Smooth muscle cell (in vitro differentiated cells): ENCODE data around the gene CFAP107. TPM values are rescaled to one million over a fixed set of nuclear protein-coding genes. Genes with fewer than 3 reads are reported as not detected.

Experiments used
- DNase-seq: peaks from one replicate; lab custom pipeline; 2025; ENCODE audit not compliant: unreplicated experiment; lab: John Stamatoyannopoulos, UW
- H2AFZ ChIP-seq: fragments of 200-600 bp; sonication (generic); 2 replicates; pipeline ENCODE4 v1.6.0; 2016; ENCODE audit warnings: antibody characterized with exemption, low read depth, mild to moderate bottlenecking
- H3F3A ChIP-seq: fragments of 200-600 bp; sonication (generic); 2 replicates; pipeline ENCODE4 v1.6.0; 2017; ENCODE audit warnings: antibody characterized with exemption, low read depth
- H3K27ac ChIP-seq: fragments of 200-600 bp; sonication (generic); 2 replicates; pipeline ENCODE4 v1.5.1; 2016; ENCODE audit warnings: low read depth, mild to moderate bottlenecking
- H3K27me3 ChIP-seq: fragments of 200-600 bp; sonication (generic); 2 replicates; pipeline ENCODE4 v1.6.1; 2016; ENCODE audit warnings: low read depth, mild to moderate bottlenecking
- H3K36me3 ChIP-seq: fragments of 200-600 bp; sonication (generic); 2 replicates; pipeline ENCODE4 v1.5.1; 2016; ENCODE audit warnings: low read depth
- H3K4me1 ChIP-seq: fragments of 200-600 bp; sonication (generic); 2 replicates; pipeline ENCODE4 v1.5.1; 2016; ENCODE audit warnings: low read depth
- H3K4me2 ChIP-seq: fragments of 200-600 bp; sonication (generic); 2 replicates; pipeline ENCODE4 v1.6.0; 2016; ENCODE audit warnings: mild to moderate bottlenecking
- H3K4me3 ChIP-seq: fragments of 200-600 bp; sonication (generic); 2 replicates; pipeline ENCODE4 v1.5.1; 2016; ENCODE audit warnings: mild to moderate bottlenecking
- H3K79me2 ChIP-seq: fragments of 200-600 bp; sonication (generic); 2 replicates; pipeline ENCODE4 v1.6.0; 2016; ENCODE audit warnings: low read depth, mild to moderate bottlenecking
- H3K9ac ChIP-seq: fragments of 200-600 bp; sonication (generic); 2 replicates; pipeline ENCODE4 v1.6.0; 2016; ENCODE audit warnings: low read depth
- H3K9me3 ChIP-seq: fragments of 200-600 bp; sonication (generic); replicated peaks from 2 replicates; pipeline ENCODE4 v1.5.1; 2016; ENCODE audit warnings: low read depth
- H4K20me1 ChIP-seq: fragments of 200-600 bp; sonication (generic); 2 replicates; pipeline ENCODE4 v1.6.0; 2016; ENCODE audit warnings: low read depth
- WGBS: methylation state at CpG from one replicate; pipeline ENCODE4 v1.1.7; 2016; ENCODE audit warnings: low lambda C conversion rate; 5-methylcytosine and 5-hydroxymethylcytosine counted together
- polyA plus RNA-seq: library from polyadenylated mRNA; unstranded; fragments of >200 nt; fragmentation: Nextera tagmentation; extraction: Ambion mirVana; gene quantifications from 2 replicates; pipeline ENCODE4 v1.2.1, GENCODE V29; 2016
- total RNA-seq: library from RNA; depleted of rRNA; stranded (reverse); fragments of >200 nt; gene quantifications from 2 replicates; pipeline ENCODE4 v1.2.3, GENCODE V29; 2014
- TF ChIP-seq, protein P1 (sequence below): fragments of 200-600 bp; sonication (generic); IDR thresholded peaks from 2 replicates; pipeline ENCODE4 v1.5.1; 2017; ENCODE audit warnings: borderline replicate concordance, mild to moderate bottlenecking, antibody characterized with exemption; ENCODE audit not compliant: insufficient read depth, poor library complexity, severe bottlenecking

Gene CFAP107
- total and polyA plus RNA-seq, 2 experiments from 2014 or later = not detected

GRCh38 chr1:12810691-12811408 lies 64.8 kb downstream of the CFAP107 start:
- H3K9ac ChIP-seq = no peak overlapping the region

DNA sequence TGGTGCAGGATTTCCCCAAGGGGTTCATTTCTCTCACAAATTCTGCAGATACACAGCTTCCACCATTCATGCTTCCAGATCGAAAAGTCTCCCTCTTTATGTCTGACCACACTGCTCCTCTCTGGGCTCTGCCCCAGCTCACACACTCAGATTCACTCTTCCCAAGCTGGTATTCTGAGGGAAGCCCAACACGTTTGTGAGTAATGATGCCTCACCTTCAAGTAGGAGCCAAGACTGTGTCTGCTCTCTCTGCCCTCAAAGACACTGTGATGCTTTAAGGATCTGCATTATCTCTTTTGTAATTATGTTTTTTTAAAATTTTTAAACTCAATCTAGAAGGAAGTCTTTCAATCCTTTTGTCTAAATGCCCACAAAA lies 65.4 kb downstream of the CFAP107 start:
- H3K4me3 ChIP-seq = no peak overlapping the region
- TF ChIP-seq, protein P1, sequence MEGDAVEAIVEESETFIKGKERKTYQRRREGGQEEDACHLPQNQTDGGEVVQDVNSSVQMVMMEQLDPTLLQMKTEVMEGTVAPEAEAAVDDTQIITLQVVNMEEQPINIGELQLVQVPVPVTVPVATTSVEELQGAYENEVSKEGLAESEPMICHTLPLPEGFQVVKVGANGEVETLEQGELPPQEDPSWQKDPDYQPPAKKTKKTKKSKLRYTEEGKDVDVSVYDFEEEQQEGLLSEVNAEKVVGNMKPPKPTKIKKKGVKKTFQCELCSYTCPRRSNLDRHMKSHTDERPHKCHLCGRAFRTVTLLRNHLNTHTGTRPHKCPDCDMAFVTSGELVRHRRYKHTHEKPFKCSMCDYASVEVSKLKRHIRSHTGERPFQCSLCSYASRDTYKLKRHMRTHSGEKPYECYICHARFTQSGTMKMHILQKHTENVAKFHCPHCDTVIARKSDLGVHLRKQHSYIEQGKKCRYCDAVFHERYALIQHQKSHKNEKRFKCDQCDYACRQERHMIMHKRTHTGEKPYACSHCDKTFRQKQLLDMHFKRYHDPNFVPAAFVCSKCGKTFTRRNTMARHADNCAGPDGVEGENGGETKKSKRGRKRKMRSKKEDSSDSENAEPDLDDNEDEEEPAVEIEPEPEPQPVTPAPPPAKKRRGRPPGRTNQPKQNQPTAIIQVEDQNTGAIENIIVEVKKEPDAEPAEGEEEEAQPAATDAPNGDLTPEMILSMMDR = no peak
- no peak for DNase-seq
- no peaks in the 10 kb centered on the region for H3K36me3 ChIP-seq
- H3K9me3 ChIP-seq = no peaks in the 10 kb centered on the region
- H3F3A ChIP-seq = no peaks in the 10 kb centered on the region
- no peak overlapping the region for H3K27ac ChIP-seq
- no peak overlapping the region for H3K9ac ChIP-seq
- H3K4me2 ChIP-seq = no peak overlapping the region
- H3K4me1 ChIP-seq = no peaks in the 10 kb centered on the region
- no peaks in the 10 kb centered on the region for H3K79me2 ChIP-seq
- no peaks in the 10 kb centered on the region for H4K20me1 ChIP-seq
- no peak overlapping the region for H2AFZ ChIP-seq
- no peaks in the 10 kb centered on the region for H3K27me3 ChIP-seq
- WGBS = 45% methylated on average over 2 of the region's 2 CpGs

More at GRCh38 chr1:12810691-12811408, 64.8 kb downstream of the CFAP107 start:
- no peaks in the 10 kb centered on the region for H3K4me1 ChIP-seq
- no peak overlapping the region for H2AFZ ChIP-seq
- H4K20me1 ChIP-seq = no peaks in the 10 kb centered on the region
- H3K9me3 ChIP-seq = no peaks in the 10 kb centered on the region
- H3K27ac ChIP-seq = no peak overlapping the region
- TF ChIP-seq, protein P1 = no peak
- H3K4me3 ChIP-seq = no peak overlapping the region
- no peak for DNase-seq
- H3K4me2 ChIP-seq = no peak overlapping the region
- WGBS = 57% methylated on average over 5 of the region's 5 CpGs
- no peaks in the 10 kb centered on the region for H3F3A ChIP-seq
- H3K27me3 ChIP-seq = no peaks in the 10 kb centered on the region
- no peaks in the 10 kb centered on the region for H3K79me2 ChIP-seq
- H3K36me3 ChIP-seq = no peaks in the 10 kb centered on the region

Other genes starting within 250 kb of the CFAP107 start
- gene DHRS3, start 128.0 kb upstream of the CFAP107 start, total RNA-seq = 2.7 and 9.5 TPM in 2 replicates
- gene DHRS3, start 128.0 kb upstream of the CFAP107 start, polyA plus RNA-seq = 0.89 and 2.8 TPM in 2 replicates
- not detected in 2 replicates for gene AADACL4, start 102.1 kb upstream of the CFAP107 start, total RNA-seq
- gene AADACL4, start 102.1 kb upstream of the CFAP107 start, polyA plus RNA-seq = not detected in 2 replicates
- gene AADACL3, start 30.1 kb upstream of the CFAP107 start, total RNA-seq = 0.13 TPM in 1 of 2 replicates, not detected in the other
- 0.25 TPM in 1 of 2 replicates, not detected in the other for gene AADACL3, start 30.1 kb upstream of the CFAP107 start, polyA plus RNA-seq
- gene PRAMEF12, start 27.5 kb downstream of the CFAP107 start, total RNA-seq = not detected in 2 replicates
- gene PRAMEF12, start 27.5 kb downstream of the CFAP107 start, polyA plus RNA-seq = not detected in 2 replicates
- gene PRAMEF1, start 45.2 kb downstream of the CFAP107 start, total RNA-seq = not detected in 2 replicates
- not detected in 2 replicates for gene PRAMEF1, start 45.2 kb downstream of the CFAP107 start, polyA plus RNA-seq
- gene PRAMEF11, start 85.2 kb downstream of the CFAP107 start, total RNA-seq = not detected in 2 replicates
- gene PRAMEF11, start 85.2 kb downstream of the CFAP107 start, polyA plus RNA-seq = not detected in 2 replicates
- not detected in 2 replicates for gene HNRNPCL1, start 102.5 kb downstream of the CFAP107 start, total RNA-seq
- not detected in 2 replicates for gene HNRNPCL1, start 102.5 kb downstream of the CFAP107 start, polyA plus RNA-seq
- gene PRAMEF2, start 110.9 kb downstream of the CFAP107 start, total RNA-seq = not detected in 2 replicates
- not detected in 2 replicates for gene PRAMEF2, start 110.9 kb downstream of the CFAP107 start, polyA plus RNA-seq
- gene PRAMEF4, start 140.0 kb downstream of the CFAP107 start, total RNA-seq = not detected in 2 replicates
- not detected in 2 replicates for gene PRAMEF4, start 140.0 kb downstream of the CFAP107 start, polyA plus RNA-seq
- not detected in 2 replicates for gene PRAMEF10, start 152.1 kb downstream of the CFAP107 start, total RNA-seq
- gene PRAMEF10, start 152.1 kb downstream of the CFAP107 start, polyA plus RNA-seq = not detected in 2 replicates
- gene PRAMEF7, start 170.4 kb downstream of the CFAP107 start, total RNA-seq = not detected in 2 replicates
- gene PRAMEF7, start 170.4 kb downstream of the CFAP107 start, polyA plus RNA-seq = not detected in 2 replicates
- not detected in 2 replicates for gene PRAMEF6, start 201.4 kb downstream of the CFAP107 start, total RNA-seq
- gene PRAMEF6, start 201.4 kb downstream of the CFAP107 start, polyA plus RNA-seq = not detected in 2 replicates